CD8-positive, alpha-beta memory T cell (primary cell): ENCODE measurements around the gene SYT9. TPM values are rescaled to one million over a fixed set of nuclear protein-coding genes. Genes with fewer than 3 reads are reported as not detected.
A peak's percentile ranks its signal among the peaks of the same experiment; 100 is the strongest.

ENCODE experiments used
- CTCF ChIA-PET: fragments of 350-600 bp; sonication (Branson Sonifier 250); formaldehyde crosslinking; loops from one replicate; lab custom pipeline; 2021; ENCODE audit warnings: antibody characterized with exemption; lab: Charles Lee
- POLR2A ChIA-PET: fragments of 350-600 bp; sonication (Branson Sonifier 250); formaldehyde crosslinking; loops from one replicate; lab custom pipeline; 2021; ENCODE audit warnings: antibody characterized with exemption; lab: Charles Lee
- DNase-seq, 5 donors: peaks; one replicate each; pipeline versions ENCODE4 v3.0.0 to v3.0.0-alpha.2; 2020 to 2022; ENCODE audit warnings: mixed read lengths in 1 of 5
- H3K27ac ChIP-seq: one replicate; pipeline ENCODE4 v1.7.0; 2013; ENCODE audit warnings: low read depth, mild to moderate bottlenecking, low read length, moderate library complexity
- H3K27me3 ChIP-seq: 2 replicates; pipeline ENCODE4 v1.7.0; 2013; ENCODE audit warnings: low read length, mild to moderate bottlenecking; ENCODE audit not compliant: insufficient read depth, poor library complexity, severe bottlenecking
- H3K36me3 ChIP-seq: 2 replicates; pipeline ENCODE4 v1.7.0; 2013; ENCODE audit warnings: mild to moderate bottlenecking, low read length, moderate library complexity; ENCODE audit not compliant: insufficient read depth
- H3K4me1 ChIP-seq: 2 replicates; pipeline ENCODE4 v1.7.0; 2013; ENCODE audit warnings: mild to moderate bottlenecking, low read length, moderate library complexity; ENCODE audit not compliant: insufficient read depth
- H3K4me3 ChIP-seq: 2 replicates; pipeline ENCODE4 v1.7.0; 2013; ENCODE audit warnings: mild to moderate bottlenecking, low read length
- H3K9me3 ChIP-seq: 2 replicates; pipeline ENCODE4 v1.7.0; 2013; ENCODE audit warnings: mild to moderate bottlenecking, low read length
- H3K27ac Mint-ChIP-seq, 8 donors: one replicate each; pipeline ENCODE4 v1.8.0; 2020 to 2021; ENCODE audit warnings: mixed read lengths in 8 of 8, mild to moderate bottlenecking in 6 of 8, inconsistent platforms in 3 of 8, moderate library complexity in 3 of 8
- H3K27me3 Mint-ChIP-seq, 2 donors: one replicate each; pipeline ENCODE4 v1.8.0; 2020 to 2021; ENCODE audit warnings: mixed read lengths in 2 of 2, mild to moderate bottlenecking in 1 of 2, moderate library complexity in 1 of 2
- H3K36me3 Mint-ChIP-seq, 3 donors: one replicate each; pipeline ENCODE4 v1.8.0; 2020 to 2021; ENCODE audit warnings: mixed read lengths in 3 of 3, inconsistent platforms in 1 of 3, mild to moderate bottlenecking in 1 of 3
- H3K4me1 Mint-ChIP-seq, 3 donors: one replicate each; pipeline ENCODE4 v1.8.0; 2020 to 2021; ENCODE audit warnings: mixed read lengths in 3 of 3, inconsistent platforms in 1 of 3, mild to moderate bottlenecking in 1 of 3
- H3K4me3 Mint-ChIP-seq, 7 donors: one replicate each; pipeline ENCODE4 v1.8.0; 2020 to 2021; ENCODE audit warnings: mixed read lengths in 7 of 7, mild to moderate bottlenecking in 6 of 7, moderate library complexity in 4 of 7, inconsistent platforms in 2 of 7
- H3K9me3 Mint-ChIP-seq, 5 donors: one replicate each; pipeline ENCODE4 v1.8.0; 2020 to 2022; ENCODE audit warnings: mixed read lengths in 5 of 5, mild to moderate bottlenecking in 3 of 5, moderate library complexity in 2 of 5, inconsistent platforms in 1 of 5
- polyA plus RNA-seq: library from polyadenylated mRNA; unstranded; fragments of 300-500 nt; fragmentation: Illumina TruSeq; gene quantifications from one replicate; pipeline ENCODE4 v1.2.3, GENCODE V29; 2021
- total RNA-seq, 2 experiments: library from RNA; stranded (reverse); gene quantifications; one replicate each; pipeline ENCODE4 v1.2.3, GENCODE V29; 2021

Gene SYT9
- total and polyA plus RNA-seq, 3 experiments from 2014 or later, result not detected

GRCh38 chr11:7421136-7421535 lies 169.4 kb downstream of the SYT9 start:
- H3K4me3 Mint-ChIP-seq, result no peak overlapping the region
- CTCF ChIA-PET, result no interaction called here
- no peak overlapping the region for H3K27ac ChIP-seq
- no peak for DNase-seq
- H3K9me3 Mint-ChIP-seq, result no peaks in the 10 kb centered on the region
- H3K9me3 ChIP-seq, result no peaks in the 10 kb centered on the region
- peaks cover 11% of the 10 kb centered on the region in 3 donors for H3K4me1 Mint-ChIP-seq
- POLR2A ChIA-PET, result no interaction called here
- H3K4me1 ChIP-seq, result peaks cover 12% of the 10 kb centered on the region
- no peaks in the 10 kb centered on the region for H3K36me3 ChIP-seq
- H3K27ac Mint-ChIP-seq, result no peak overlapping the region
- peaks cover 2 to 22% of the 10 kb centered on the region in 2 donors for H3K27me3 Mint-ChIP-seq
- H3K4me3 ChIP-seq, result no peak overlapping the region
- no peaks in the 10 kb centered on the region for H3K27me3 ChIP-seq
- H3K36me3 Mint-ChIP-seq, result no peaks in the 10 kb centered on the region

DNA sequence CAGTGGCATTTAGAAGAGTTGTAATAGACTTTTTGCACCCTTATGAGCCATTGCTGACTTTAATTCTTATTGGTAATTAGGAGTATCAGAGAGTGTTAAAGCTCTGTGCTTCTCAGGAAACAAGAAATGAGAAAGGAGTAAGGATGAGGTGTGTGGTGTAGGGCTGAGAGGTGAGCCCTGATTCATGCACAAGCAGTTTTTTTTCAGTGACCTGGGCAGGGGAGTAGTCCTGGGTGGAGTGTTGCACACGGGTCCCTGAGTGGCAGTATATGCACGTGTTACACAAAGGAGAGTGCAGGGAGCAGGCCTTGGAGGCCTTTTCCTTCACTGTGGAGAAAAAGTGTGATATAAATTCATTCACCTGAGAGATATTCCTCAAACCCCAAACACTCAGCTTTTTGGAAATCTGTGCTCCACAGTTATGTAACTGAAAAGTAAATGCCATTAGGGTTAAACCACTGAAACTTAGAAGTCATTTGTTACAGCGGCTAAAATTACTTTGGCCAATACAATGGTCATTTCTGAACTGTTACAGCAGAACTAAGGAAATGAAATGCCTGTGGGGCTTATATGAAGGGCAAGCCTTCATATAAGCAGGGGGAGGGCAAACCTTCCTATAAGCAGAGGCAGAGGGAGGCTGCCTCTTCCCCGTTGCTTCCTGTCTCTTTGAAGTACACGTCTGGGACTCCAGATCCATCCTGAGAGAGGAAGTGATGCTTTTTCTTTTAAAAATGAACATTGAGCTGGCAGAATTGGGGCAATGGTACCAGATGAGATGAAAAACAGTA lies 171.0 kb downstream of the SYT9 start:
- no peak for DNase-seq
- Mint-ChIP-seq H3K9me3 (no peaks in the 10 kb centered on the region), H3K27ac (peak overlapping the region in 4 of 8 donors; percentile 0 to 45 (median 32)), H3K4me1 (peaks cover 11% of the 10 kb centered on the region in 3 donors), H3K36me3 (no peaks in the 10 kb centered on the region), H3K27me3 (peaks cover 2 to 20% of the 10 kb centered on the region in 2 donors), H3K4me3 (peak overlapping the region in 1 of 7 donors; percentile 12)
- no peaks in the 10 kb centered on the region for H3K27me3 ChIP-seq
- peaks cover 12% of the 10 kb centered on the region for H3K4me1 ChIP-seq
- ChIA-PET CTCF (interaction anchor here (1.3 kb wide), 1 partner anchor 20 kb away, joined by 3 read pairs; no protein-coding TSS in a partner anchor), POLR2A (no interaction called here)
- no peaks in the 10 kb centered on the region for H3K9me3 ChIP-seq
- no peak overlapping the region for H3K27ac ChIP-seq
- no peaks in the 10 kb centered on the region for H3K36me3 ChIP-seq
- no peak overlapping the region for H3K4me3 ChIP-seq

DNA sequence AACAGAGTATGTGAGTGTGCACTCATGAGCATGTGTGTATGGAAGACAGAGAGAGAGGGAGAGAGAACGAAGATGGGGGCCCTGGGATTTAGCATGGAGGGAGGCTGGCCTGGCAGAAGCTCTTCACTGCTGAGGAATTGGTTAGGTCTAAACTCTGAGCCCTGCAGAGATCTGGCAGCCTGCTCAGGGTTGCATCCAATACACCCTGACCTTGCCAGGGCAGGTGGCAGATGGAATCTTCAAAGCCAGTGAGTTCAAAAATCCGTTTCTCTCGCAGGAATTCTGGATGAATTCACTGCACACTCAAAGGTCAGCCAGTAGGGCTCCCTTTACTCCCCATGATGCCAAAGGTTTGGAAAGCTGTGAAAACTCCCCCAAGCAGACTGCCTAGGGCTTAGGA lies 172.2 kb downstream of the SYT9 start:
- Histone ChIP-seq H3K27ac (no peak overlapping the region), H3K4me1 (peaks cover 12% of the 10 kb centered on the region), H3K9me3 (no peaks in the 10 kb centered on the region), H3K27me3 (no peaks in the 10 kb centered on the region), H3K4me3 (no peak overlapping the region), H3K36me3 (no peaks in the 10 kb centered on the region)
- H3K27ac Mint-ChIP-seq, result no peak overlapping the region
- H3K9me3 Mint-ChIP-seq, result no peaks in the 10 kb centered on the region
- H3K36me3 Mint-ChIP-seq, result no peaks in the 10 kb centered on the region
- peaks cover 11% of the 10 kb centered on the region in 3 donors for H3K4me1 Mint-ChIP-seq
- CTCF ChIA-PET, result no interaction called here
- peaks cover 1 to 20% of the 10 kb centered on the region in 2 donors for H3K27me3 Mint-ChIP-seq
- DNase-seq, result no peak
- POLR2A ChIA-PET, result no interaction called here
- no peak overlapping the region for H3K4me3 Mint-ChIP-seq

GRCh38 chr11:7427733-7428132 lies 176.0 kb downstream of the SYT9 start:
- Histone ChIP-seq H3K9me3 (no peaks in the 10 kb centered on the region), H3K4me1 (peaks cover 10% of the 10 kb centered on the region), H3K36me3 (no peaks in the 10 kb centered on the region), H3K27me3 (no peaks in the 10 kb centered on the region), H3K4me3 (no peak overlapping the region), H3K27ac (no peak overlapping the region)
- POLR2A ChIA-PET, result no interaction called here
- CTCF ChIA-PET, result no interaction called here
- Mint-ChIP-seq H3K27me3 (peaks cover 1 to 16% of the 10 kb centered on the region in 2 donors), H3K36me3 (peaks cover 0 to 5% (median 0%) of the 10 kb centered on the region in 3 donors), H3K4me1 (peaks cover 5 to 6% (median 6%) of the 10 kb centered on the region in 3 donors), H3K4me3 (no peak overlapping the region), H3K27ac (no peak overlapping the region), H3K9me3 (no peaks in the 10 kb centered on the region)
- no peak for DNase-seq

- H3K36me3 ChIP-seq, result no peaks in the 10 kb centered on the region
- H3K27ac Mint-ChIP-seq, result no peak overlapping the region
- H3K9me3 ChIP-seq, result no peaks in the 10 kb centered on the region
- H3K4me1 Mint-ChIP-seq, result peaks cover 1% of the 10 kb centered on the region in 3 donors
- H3K36me3 Mint-ChIP-seq, result peaks cover 0 to 5% (median 0%) of the 10 kb centered on the region in 3 donors
- H3K4me3 Mint-ChIP-seq, result no peak overlapping the region
- ChIA-PET CTCF (no interaction called here), POLR2A (no interaction called here)
- H3K27ac ChIP-seq, result no peak overlapping the region
- no peak overlapping the region for H3K4me3 ChIP-seq
- H3K27me3 Mint-ChIP-seq, result peaks cover 1 to 16% of the 10 kb centered on the region in 2 donors
- H3K4me1 ChIP-seq, result peaks cover 5% of the 10 kb centered on the region
- DNase-seq, result no peak
- no peaks in the 10 kb centered on the region for H3K9me3 Mint-ChIP-seq
- H3K27me3 ChIP-seq, result no peaks in the 10 kb centered on the region
These were observed 176.5 kb downstream of the SYT9 start for GRCh38 chr11:7428196-7428595.

- POLR2A ChIA-PET, result no interaction called here
- H3K27me3 Mint-ChIP-seq, result peaks cover 1 to 8% of the 10 kb centered on the region in 2 donors
- no peaks in the 10 kb centered on the region for H3K27me3 ChIP-seq
These were observed 178.8 kb downstream of the SYT9 start for GRCh38 chr11:7430496-7430895.

GRCh38 chr11:7435176-7435575 lies 183.5 kb downstream of the SYT9 start:
- H3K36me3 Mint-ChIP-seq, result peaks cover 0 to 5% (median 0%) of the 10 kb centered on the region in 3 donors
- ChIA-PET POLR2A (no interaction called here), CTCF (no interaction called here)
- no peak for DNase-seq
- H3K9me3 ChIP-seq, result no peaks in the 10 kb centered on the region
- H3K9me3 Mint-ChIP-seq, result no peaks in the 10 kb centered on the region
- peaks cover 17 to 25% (median 22%) of the 10 kb centered on the region in 3 donors for H3K4me1 Mint-ChIP-seq
- H3K27me3 ChIP-seq, result no peaks in the 10 kb centered on the region
- H3K36me3 ChIP-seq, result no peaks in the 10 kb centered on the region
- no peak overlapping the region for H3K4me3 Mint-ChIP-seq
- H3K27me3 Mint-ChIP-seq, result peaks cover 0 to 1% of the 10 kb centered on the region in 2 donors
- peak overlapping the region in 3 of 8 donors; percentile 2 to 31 (median 31) for H3K27ac Mint-ChIP-seq
- H3K27ac ChIP-seq, result no peak overlapping the region
- H3K4me1 ChIP-seq, result peaks cover 12% of the 10 kb centered on the region
- no peak overlapping the region for H3K4me3 ChIP-seq

More at GRCh38 chr11:7430496-7430895, 178.8 kb downstream of the SYT9 start:
- no peak for DNase-seq
- no peaks in the 10 kb centered on the region for H3K9me3 Mint-ChIP-seq
- Histone ChIP-seq H3K36me3 (no peaks in the 10 kb centered on the region), H3K9me3 (no peaks in the 10 kb centered on the region), H3K4me1 (no peaks in the 10 kb centered on the region), H3K27ac (no peak overlapping the region), H3K4me3 (no peak overlapping the region)
- H3K4me1 Mint-ChIP-seq, result peaks cover 0 to 4% (median 2%) of the 10 kb centered on the region in 3 donors
- peaks cover 0 to 5% (median 0%) of the 10 kb centered on the region in 3 donors for H3K36me3 Mint-ChIP-seq
- no peak overlapping the region for H3K27ac Mint-ChIP-seq
- H3K4me3 Mint-ChIP-seq, result no peak overlapping the region
- CTCF ChIA-PET, result no interaction called here

GRCh38 chr11:7436146-7436545 lies 184.4 kb downstream of the SYT9 start:
- H3K9me3 ChIP-seq, result no peaks in the 10 kb centered on the region
- H3K36me3 ChIP-seq, result no peaks in the 10 kb centered on the region
- no peak overlapping the region for H3K27ac ChIP-seq
- H3K4me1 ChIP-seq, result peaks cover 12% of the 10 kb centered on the region
- Mint-ChIP-seq H3K4me1 (peaks cover 17 to 25% (median 22%) of the 10 kb centered on the region in 3 donors), H3K4me3 (peak overlapping the region in 5 of 7 donors; percentile 57 to 77 (median 65)), H3K36me3 (peaks cover 0 to under 1% (median 0%) of the 10 kb centered on the region in 3 donors), H3K27me3 (peaks cover 0 to 1% of the 10 kb centered on the region in 2 donors), H3K27ac (peak overlapping the region in 7 of 8 donors; percentile 15 to 93 (median 82)), H3K9me3 (no peaks in the 10 kb centered on the region)
- no peak overlapping the region for H3K4me3 ChIP-seq
- ChIA-PET POLR2A (interaction anchor here (0.6 kb wide), 1 partner anchor 193 kb away, joined by 5 read pairs; no protein-coding TSS in a partner anchor), CTCF (no interaction called here)
- no peaks in the 10 kb centered on the region for H3K27me3 ChIP-seq
- no peak for DNase-seq
